HUES64 (cell line): ENCODE results near the gene TPSAB1.
"Not testable (repeated sequence)": the region's sequence is repeated elsewhere in the genome, so short reads cannot be mapped to it uniquely, and the experiment has no call there.

Source experiments
- H3K27ac ChIP-seq: 2 replicates; pipeline ENCODE4 v1.7.0; 2013; ENCODE audit warnings: low read depth, low read length, inconsistent platforms
- H3K27me3 ChIP-seq: 2 replicates; pipeline ENCODE4 v1.6.1; 2013; ENCODE audit warnings: mild to moderate bottlenecking, low read length; ENCODE audit not compliant: insufficient read depth
- H3K36me3 ChIP-seq: 2 replicates; pipeline ENCODE4 v1.6.1; 2013; ENCODE audit warnings: mild to moderate bottlenecking, low read length; ENCODE audit not compliant: insufficient read depth
- H3K4me1 ChIP-seq: 2 replicates; pipeline ENCODE4 v1.6.1; 2013; ENCODE audit warnings: mild to moderate bottlenecking, low read length, moderate library complexity; ENCODE audit not compliant: insufficient read depth
- H3K4me3 ChIP-seq: 2 replicates; pipeline ENCODE4 v1.5.1; 2013; ENCODE audit warnings: mild to moderate bottlenecking, low read length, moderate library complexity
- H3K9ac ChIP-seq: 2 replicates; pipeline ENCODE4 v1.6.1; 2013; ENCODE audit warnings: mild to moderate bottlenecking, low read depth, low read length
- H3K9me3 ChIP-seq: 2 replicates; pipeline ENCODE4 v1.6.1; 2013; ENCODE audit warnings: low read depth, low read length; ENCODE audit not compliant: insufficient read depth
- WGBS: fragments of 150-250, 120-280 bp; methylation state at CpG from one replicate; pipeline ENCODE4 v1.1.7; 2013; ENCODE audit warnings: missing lambda C conversion rate; 5-methylcytosine and 5-hydroxymethylcytosine counted together

The TPSAB1 gene

GRCh38 chr16:1226692-1227091 lies 13.8 kb upstream of the TPSAB1 start:
- WGBS, result 76% methylated on average over 12 of the region's 14 CpGs
- H3K9ac ChIP-seq, H3K9me3 ChIP-seq, H3K27me3 ChIP-seq, H3K36me3 ChIP-seq, H3K4me1 ChIP-seq, H3K4me3 ChIP-seq, H3K27ac ChIP-seq: not testable (repeated sequence)

- not testable (repeated sequence) for H3K9me3 ChIP-seq, H3K27ac ChIP-seq, H3K27me3 ChIP-seq, H3K36me3 ChIP-seq, H3K4me3 ChIP-seq, H3K4me1 ChIP-seq, H3K9ac ChIP-seq
- WGBS, result 90% methylated on average over 7 of the region's 7 CpGs
These were observed 12.3 kb upstream of the TPSAB1 start for GRCh38 chr16:1228227-1228626.

- 91% methylated on average over 9 of the region's 13 CpGs for WGBS
These were observed 11.0 kb upstream of the TPSAB1 start for GRCh38 chr16:1229476-1229875.

GRCh38 chr16:1230084-1230470 lies 10.4 kb upstream of the TPSAB1 start, which contains the start of gene TPSB2:
Gene TPSB2 (minus strand): TSS chr16:1230184. CDS start chr16:1229951, 233 bp downstream.
- H3K9ac ChIP-seq, H3K36me3 ChIP-seq, H3K27ac ChIP-seq, H3K4me1 ChIP-seq, H3K27me3 ChIP-seq, H3K4me3 ChIP-seq, H3K9me3 ChIP-seq: not testable (repeated sequence)
- WGBS, result 17% methylated on average over 1 of the region's 11 CpGs

More at GRCh38 chr16:1229476-1229875, 11.0 kb upstream of the TPSAB1 start:
- H3K27ac ChIP-seq, H3K9me3 ChIP-seq, H3K9ac ChIP-seq, H3K4me1 ChIP-seq, H3K36me3 ChIP-seq, H3K4me3 ChIP-seq, H3K27me3 ChIP-seq: not testable (repeated sequence)

GRCh38 chr16:1230471-1231212 lies 9.9 kb upstream of the TPSAB1 start:
- WGBS, result 83% methylated on average over 17 of the region's 17 CpGs
- not testable (repeated sequence) for H3K4me1 ChIP-seq

GRCh38 chr16:1231301-1231700 lies 9.2 kb upstream of the TPSAB1 start:
- not testable (repeated sequence) for H3K27ac ChIP-seq, H3K9me3 ChIP-seq, H3K9ac ChIP-seq, H3K4me1 ChIP-seq, H3K4me3 ChIP-seq, H3K27me3 ChIP-seq, H3K36me3 ChIP-seq
- WGBS, result 98% methylated on average over 5 of the region's 7 CpGs

More at GRCh38 chr16:1230471-1231212, 9.9 kb upstream of the TPSAB1 start:
- H3K9me3 ChIP-seq, H3K4me3 ChIP-seq, H3K9ac ChIP-seq, H3K27me3 ChIP-seq, H3K27ac ChIP-seq, H3K36me3 ChIP-seq: not testable (repeated sequence)

GRCh38 chr16:1232049-1232748 lies 8.3 kb upstream of the TPSAB1 start:
- H3K4me3 ChIP-seq, H3K27me3 ChIP-seq, H3K36me3 ChIP-seq, H3K4me1 ChIP-seq, H3K9ac ChIP-seq, H3K27ac ChIP-seq, H3K9me3 ChIP-seq: not testable (repeated sequence)
- WGBS, result no CpG with 5 or more reads among the region's 47 CpGs

GRCh38 chr16:1236659-1237058 lies 3.8 kb upstream of the TPSAB1 start:
- not testable (repeated sequence) for H3K4me1 ChIP-seq, H3K36me3 ChIP-seq, H3K9ac ChIP-seq, H3K9me3 ChIP-seq, H3K27ac ChIP-seq, H3K4me3 ChIP-seq, H3K27me3 ChIP-seq
- no CpG with 5 or more reads among the region's 29 CpGs for WGBS

- Histone ChIP-seq H3K27ac (no peak overlapping the region), H3K27me3 (peaks cover 2% of the 10 kb centered on the region; the same call in 1 of the 2 replicates), H3K4me3 (no peak overlapping the region), H3K9ac (no peak overlapping the region), H3K4me1 (no peaks in the 10 kb centered on the region), H3K9me3 (no peaks in the 10 kb centered on the region), H3K36me3 (no peaks in the 10 kb centered on the region)
- 84% methylated on average over 9 of the region's 9 CpGs for WGBS
These were observed 2.5 kb upstream of the TPSAB1 start for GRCh38 chr16:1237990-1238389.

- H3K4me3 ChIP-seq, H3K27me3 ChIP-seq, H3K27ac ChIP-seq, H3K36me3 ChIP-seq, H3K9me3 ChIP-seq, H3K9ac ChIP-seq, H3K4me1 ChIP-seq: not testable (repeated sequence)
- 88% methylated on average over 17 of the region's 23 CpGs for WGBS
These were observed 1.6 kb upstream of the TPSAB1 start for GRCh38 chr16:1238909-1239308.

- 96% methylated on average over 7 of the region's 9 CpGs for WGBS
- H3K9ac ChIP-seq, H3K4me1 ChIP-seq, H3K36me3 ChIP-seq, H3K4me3 ChIP-seq, H3K27me3 ChIP-seq, H3K27ac ChIP-seq, H3K9me3 ChIP-seq: not testable (repeated sequence)
These were observed 930 bp upstream of the TPSAB1 start for GRCh38 chr16:1239575-1239974.
